T-helper 9 cell (primary cell): ENCODE measurements around the gene NID1.
A peak's percentile ranks its signal among the peaks of the same experiment; 100 is the strongest.
"Not testable (repeated sequence)": the region's sequence is repeated elsewhere in the genome, so short reads cannot be mapped to it uniquely, and the experiment has no call there.

ENCODE experiments used
- DNase-seq: peaks from one replicate; pipeline ENCODE4 v3.0.0-alpha.2; 2020

Gene NID1

GRCh38 chr1:236091933-236092318 lies 27.0 kb upstream of the NID1 start:
- DNase-seq = no peak

DNA sequence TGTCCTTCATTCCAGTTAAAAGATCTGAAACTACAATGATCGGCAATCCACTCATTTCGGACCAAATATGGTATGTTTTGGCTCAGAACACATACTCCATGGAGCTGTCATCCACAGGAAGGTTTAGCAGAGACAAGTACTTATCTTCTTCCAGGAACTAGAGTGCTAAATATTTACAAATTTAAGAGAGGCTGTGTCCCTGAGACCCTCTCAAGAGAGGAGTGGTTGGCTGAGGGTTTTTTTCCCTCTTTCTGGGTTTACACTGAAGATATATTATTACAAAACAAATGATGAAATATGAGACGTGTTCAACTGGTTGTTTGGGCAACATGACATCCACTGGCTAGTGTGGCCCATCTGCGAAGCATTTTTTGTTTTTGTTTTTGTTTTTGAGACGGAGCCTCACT lies 25.9 kb upstream of the NID1 start:
- no peak for DNase-seq

- no peak for DNase-seq
Observed at GRCh38 chr1:236089046-236089773, 24.3 kb upstream of the NID1 start.

DNA sequence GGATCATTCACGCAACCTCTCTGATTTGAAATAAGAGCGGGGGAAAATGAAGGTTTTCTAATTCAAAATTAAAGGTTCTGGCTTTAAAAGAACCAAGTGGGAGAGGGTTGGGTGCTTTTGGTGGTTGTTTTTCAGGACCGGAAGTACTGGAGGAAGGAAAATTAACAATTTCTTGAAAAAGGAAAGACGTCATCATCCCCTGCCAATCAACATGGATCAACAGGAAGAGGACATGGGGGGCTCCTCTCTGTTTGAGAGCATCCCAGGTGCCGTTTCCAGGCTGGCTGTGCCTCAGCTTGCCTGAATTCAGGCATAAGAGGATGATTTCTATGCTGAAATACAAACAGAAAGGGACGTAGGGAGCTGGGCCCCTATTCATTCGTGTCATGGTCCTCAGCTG lies 21.6 kb upstream of the NID1 start:
- no peak for DNase-seq

DNA sequence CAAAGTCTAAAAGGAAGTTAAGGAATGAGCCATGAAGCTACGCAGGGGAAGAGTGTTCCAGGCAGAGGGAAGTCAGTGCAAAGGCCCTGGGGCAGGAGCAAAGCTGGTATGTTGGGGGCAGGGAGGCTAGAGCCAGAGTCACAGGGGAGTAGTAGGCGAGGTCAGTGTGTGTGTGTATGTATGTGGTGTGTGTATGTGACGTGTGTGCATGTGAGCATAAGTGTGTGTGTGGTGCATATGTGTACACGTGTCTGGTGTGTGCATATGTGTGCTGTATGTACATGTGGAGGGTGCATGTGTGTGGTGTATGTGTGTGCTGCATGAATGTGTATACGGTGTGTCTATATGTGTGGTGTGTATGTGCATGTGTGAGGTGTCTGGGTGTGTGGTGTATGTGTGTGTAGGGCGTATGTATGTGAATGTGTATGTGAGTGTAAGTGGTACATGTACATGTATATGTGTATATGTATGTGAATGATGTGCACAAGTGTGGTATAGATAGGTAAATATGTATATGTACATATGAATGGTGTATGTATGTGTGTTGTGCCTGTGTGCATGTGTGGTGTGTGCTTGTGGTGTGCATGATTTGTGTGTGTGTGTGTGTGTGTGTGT lies 20.8 kb upstream of the NID1 start:
- no peak for DNase-seq

GRCh38 chr1:236084386-236084730 lies 19.5 kb upstream of the NID1 start:
- DNase-seq = no peak

GRCh38 chr1:236083650-236084385 lies 18.9 kb upstream of the NID1 start:
- DNase-seq = no peak

- DNase-seq = no peak
Observed at GRCh38 chr1:236082526-236082925, 17.6 kb upstream of the NID1 start.

DNA sequence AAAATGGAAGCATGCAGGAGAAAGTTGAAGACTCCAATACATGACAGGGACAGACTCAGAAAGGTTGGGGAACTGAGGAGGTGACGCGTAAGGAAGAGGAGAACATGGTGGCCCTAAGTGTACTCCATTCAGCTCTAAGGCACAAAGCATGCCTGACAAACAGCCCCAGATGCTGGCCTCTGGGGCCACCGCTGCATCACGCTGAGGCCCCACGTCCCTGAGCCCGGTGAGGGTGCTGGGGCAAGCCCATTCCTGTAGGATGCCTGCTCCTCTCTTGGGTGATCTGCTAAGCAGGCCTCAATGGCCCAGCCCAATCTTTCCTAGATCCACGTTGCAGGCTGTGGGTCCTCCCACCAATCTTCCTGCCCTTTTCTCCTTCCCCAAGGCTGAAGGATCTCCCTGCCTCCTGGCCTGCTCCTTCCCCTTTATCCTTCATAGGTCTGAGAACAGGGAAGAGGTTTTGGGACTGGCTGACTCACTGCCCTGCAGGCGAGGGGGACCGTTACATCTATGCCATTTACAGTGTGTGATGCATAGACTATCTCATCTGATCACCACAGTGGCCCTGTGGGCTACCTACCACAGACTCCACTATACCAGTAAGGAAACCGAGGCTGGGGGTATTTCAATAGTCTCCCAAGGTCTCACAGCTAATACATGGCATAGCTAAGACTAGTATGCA lies 16.8 kb upstream of the NID1 start:
- no peak for DNase-seq

DNA sequence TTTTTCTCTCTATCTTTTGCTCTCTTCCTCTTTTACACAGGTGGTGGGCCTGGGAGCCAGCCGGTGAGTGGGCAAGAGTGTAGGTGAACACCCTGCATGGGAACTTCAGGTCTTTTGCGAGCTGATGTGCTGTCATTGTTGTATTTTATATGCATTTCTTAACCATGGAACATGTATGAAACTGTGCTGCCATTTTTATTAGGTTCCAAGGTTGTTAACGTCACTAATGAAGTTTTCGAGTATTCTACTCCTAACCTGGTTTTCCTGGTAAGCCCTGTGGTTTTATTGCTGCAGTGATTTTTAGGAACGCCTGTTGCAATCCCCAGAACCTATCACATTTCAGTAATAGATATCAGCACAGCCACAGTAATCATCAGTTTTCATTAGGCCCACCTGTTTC lies 14.8 kb upstream of the NID1 start:
- no peak for DNase-seq

DNA sequence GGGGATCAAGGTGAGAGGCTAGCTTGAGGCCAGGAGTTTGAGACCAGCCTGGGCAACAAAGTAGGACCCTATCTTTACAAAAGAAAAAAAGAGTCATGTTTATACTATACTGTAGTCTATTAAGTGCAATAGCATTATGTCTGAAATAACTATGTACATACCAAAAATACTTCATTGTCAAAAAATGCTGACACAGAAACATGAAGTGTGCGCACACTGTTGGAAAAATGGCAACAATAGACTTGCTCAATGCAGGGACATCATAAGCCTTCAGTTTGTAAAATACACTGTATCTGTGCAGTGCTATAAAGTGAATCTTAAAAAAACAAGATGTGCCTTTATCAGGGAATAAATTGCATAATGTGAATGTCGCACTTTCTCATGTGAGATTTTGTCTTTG lies 14.1 kb upstream of the NID1 start:
- DNase-seq = no peak

DNA sequence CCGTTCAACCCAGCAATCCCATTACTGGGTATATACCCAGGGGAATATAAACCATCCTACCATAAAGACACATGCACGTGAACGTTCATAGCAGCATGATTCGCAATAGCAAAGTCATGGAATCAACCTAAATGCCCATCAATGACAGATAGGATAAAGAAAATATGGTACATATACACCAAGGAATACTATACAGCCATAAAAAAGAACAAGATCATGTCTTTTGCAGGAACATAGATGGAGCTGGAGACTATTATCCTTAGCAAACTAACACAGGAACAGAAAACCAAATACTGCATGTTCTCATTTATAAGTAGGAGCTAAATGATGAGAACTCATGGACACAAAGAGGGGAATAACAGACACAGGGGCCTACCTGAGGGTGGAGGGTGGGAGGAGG lies 13.2 kb upstream of the NID1 start:
- not testable (repeated sequence) for DNase-seq

DNA sequence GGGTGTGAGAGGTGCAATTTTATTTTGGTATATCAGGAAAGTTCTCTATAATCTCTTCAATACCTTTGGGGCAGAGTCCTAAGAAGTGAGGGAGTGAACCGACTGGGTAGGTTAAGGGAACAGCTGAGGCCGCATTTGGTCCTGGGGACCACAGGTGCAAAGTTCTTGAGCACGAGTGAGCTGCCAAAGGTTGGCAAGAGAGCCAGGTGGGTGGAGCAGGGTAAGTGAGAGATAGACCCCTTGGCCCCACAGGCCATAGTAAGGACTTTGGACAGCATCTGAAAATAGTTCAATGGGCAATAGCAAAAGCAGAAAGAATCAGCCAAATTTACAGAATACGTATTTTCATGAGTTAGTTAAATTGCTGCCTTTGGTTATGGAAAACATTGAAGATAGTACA lies 11.0 kb upstream of the NID1 start:
- DNase-seq = no peak

GRCh38 chr1:236073307-236073897 lies 8.5 kb upstream of the NID1 start:
- no peak for DNase-seq

- DNase-seq = no peak
Observed at GRCh38 chr1:236072001-236072400, 7.1 kb upstream of the NID1 start.

DNA sequence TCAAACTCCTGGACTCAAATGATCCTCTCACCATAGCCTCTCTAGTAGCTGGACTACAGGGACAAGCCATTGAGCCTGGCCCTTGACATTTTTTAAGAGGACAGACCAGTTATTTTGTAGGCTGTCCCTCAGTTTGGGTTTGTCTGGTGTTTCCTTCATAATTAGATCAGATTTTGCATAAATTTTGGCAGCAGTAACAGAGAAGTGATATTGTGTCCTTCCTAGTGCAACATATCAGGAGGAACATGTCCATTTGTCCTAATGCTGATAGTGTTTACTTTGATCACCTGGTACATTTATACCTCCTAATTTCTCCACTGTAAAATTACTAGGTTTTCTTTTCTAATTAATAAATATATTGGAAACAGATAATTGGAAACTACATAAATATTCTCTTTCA lies 5.9 kb upstream of the NID1 start:
- no peak for DNase-seq

DNA sequence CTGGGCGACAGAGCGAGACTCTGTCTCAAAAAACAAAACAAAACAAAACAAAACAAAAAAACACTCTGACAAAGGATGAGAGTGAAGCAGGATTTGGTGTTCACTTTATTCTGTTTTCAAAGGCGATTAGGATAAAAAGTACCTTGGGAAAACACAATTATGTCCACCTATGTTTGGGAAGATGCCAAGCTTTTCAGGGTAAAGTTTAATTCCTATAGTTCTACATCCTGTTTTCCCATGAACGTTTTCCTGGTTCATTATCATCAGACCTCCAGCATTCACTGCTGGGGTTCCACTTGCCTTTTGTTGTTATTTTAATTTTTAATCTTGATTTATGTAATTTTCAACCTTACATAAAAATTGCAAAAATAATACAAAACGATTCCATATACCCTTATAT lies 4.9 kb upstream of the NID1 start:
- DNase-seq = no peak

GRCh38 chr1:236067854-236068454 lies 3.1 kb upstream of the NID1 start:
- no peak for DNase-seq

GRCh38 chr1:236066828-236067386 lies 2.0 kb upstream of the NID1 start:
- peak; percentile 45 for DNase-seq

DNA sequence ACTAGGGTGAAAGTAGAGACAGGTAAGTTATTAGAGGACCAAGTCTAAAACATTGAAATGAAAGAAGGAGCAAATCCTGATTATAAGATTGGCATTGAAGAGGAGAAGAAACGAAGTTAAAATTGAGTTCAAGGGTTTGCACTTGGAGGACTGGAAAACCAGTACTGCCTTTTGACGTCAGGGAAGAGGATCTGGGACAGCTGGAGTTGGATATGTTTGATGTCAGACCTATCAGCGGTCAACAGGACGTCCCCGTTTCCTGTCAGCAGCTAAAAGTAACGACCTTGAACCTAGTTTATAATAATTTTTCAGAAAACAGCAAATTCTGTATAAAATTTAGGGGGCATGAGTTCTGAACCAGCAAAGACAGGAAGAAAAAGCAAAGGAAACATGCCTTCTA lies 1.2 kb upstream of the NID1 start:
- DNase-seq = no peak

DNA sequence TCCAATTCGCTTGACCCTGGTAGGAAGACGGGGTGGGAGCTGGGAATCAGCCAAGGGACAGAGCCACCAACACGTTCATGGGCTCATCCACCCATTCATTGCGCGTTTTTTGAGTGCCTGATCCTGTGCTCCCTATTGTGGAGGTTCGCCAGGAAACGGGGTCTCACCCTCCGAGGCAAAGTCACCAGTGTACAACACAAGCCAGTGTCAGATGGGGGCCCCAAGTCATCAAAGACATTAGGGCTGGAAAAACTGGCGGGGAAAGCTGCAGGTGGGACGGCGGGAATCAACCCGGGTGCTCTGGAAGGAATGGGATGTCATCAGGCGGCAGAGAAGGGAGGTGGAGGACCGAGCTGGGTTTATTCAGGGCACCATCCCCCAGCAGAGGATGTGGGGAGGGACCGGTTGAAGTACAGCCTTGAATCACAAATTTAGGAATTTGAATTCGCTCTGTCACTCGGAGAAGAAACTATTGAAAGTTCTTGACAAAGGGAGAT lies 667 bp upstream of the NID1 start:
- DNase-seq = no peak

DNA sequence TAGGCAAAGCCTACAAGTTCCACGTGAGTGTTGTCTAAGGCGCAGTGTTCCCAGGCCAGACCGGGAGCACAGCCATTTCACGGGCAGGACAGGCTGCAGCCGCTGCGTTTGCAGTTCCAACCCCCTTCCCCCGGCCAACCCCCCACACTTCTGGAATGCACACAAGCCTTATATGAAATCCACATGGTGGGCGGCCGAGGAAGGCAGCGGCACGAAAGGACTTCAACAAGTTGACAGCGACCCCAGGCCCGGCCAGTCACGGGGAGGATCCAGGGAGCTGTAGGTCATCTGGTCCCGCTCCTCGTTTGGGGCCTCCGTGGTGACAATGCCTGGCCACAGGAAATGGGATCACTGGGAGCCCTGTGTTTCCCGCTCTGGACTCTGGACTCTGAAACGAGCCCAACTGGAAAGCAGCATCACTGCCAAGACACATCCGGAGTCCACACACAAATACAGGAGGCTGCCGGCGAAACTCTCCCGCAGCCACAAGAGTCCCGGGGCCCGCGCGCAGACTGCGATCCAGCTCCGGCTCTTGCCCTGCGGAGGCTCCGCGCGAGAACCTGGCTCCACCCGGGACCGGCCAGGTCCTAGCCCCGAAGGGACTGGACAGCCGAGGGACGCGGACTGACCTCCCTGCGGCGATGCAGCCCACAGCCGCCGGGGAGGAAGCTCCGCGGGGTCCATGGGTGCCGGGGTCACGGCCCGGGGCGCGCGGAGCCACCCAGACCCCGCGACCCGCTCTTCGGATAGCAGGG lies 794 bp downstream of the NID1 start:
- DNase-seq = no peak
